ENCODE measurements around the gene TERB1.
A peak's percentile ranks its signal among the peaks of the same experiment; 100 is the strongest.

The TERB1 gene

GRCh38 chr16:66719246-66719645 lies 82.1 kb downstream of the TERB1 start:
- no peak for DNase-seq (ENCODE audit: insufficient read length, low spot score)
- no peak for TF ChIP-seq CTCF (IDR thresholded peaks at IDR 0.05; ENCODE audit: insufficient read depth, missing control alignments)

GRCh38 chr16:66717776-66718175 lies 83.6 kb downstream of the TERB1 start:
- TF ChIP-seq CTCF (IDR thresholded peaks at IDR 0.05; ENCODE audit: insufficient read depth, missing control alignments), result no peak
- no peak for DNase-seq (ENCODE audit: insufficient read length, low spot score)
- no peak for FAIRE-seq

More at GRCh38 chr16:66719246-66719645, 82.1 kb downstream of the TERB1 start:
- FAIRE-seq, result no peak

- no peak for FAIRE-seq
- peak; percentile 39 for TF ChIP-seq CTCF (IDR thresholded peaks at IDR 0.05; ENCODE audit: insufficient read depth, missing control alignments)
- no peak for DNase-seq (ENCODE audit: insufficient read length, low spot score)
These were observed 84.2 kb downstream of the TERB1 start for GRCh38 chr16:66717112-66717675.

- FAIRE-seq (no peak), DNase-seq (ENCODE audit: insufficient read length, low spot score) (no peak)
- TF ChIP-seq CTCF (IDR thresholded peaks at IDR 0.05; ENCODE audit: insufficient read depth, missing control alignments), result no peak
These were observed 86.6 kb downstream of the TERB1 start for GRCh38 chr16:66714654-66715307.

GRCh38 chr16:66714062-66714461 lies 87.3 kb downstream of the TERB1 start:
- DNase-seq (ENCODE audit: insufficient read length, low spot score), result no peak
- FAIRE-seq, result no peak
- TF ChIP-seq CTCF (IDR thresholded peaks at IDR 0.05; ENCODE audit: insufficient read depth, missing control alignments), result no peak

- no peak for TF ChIP-seq CTCF (IDR thresholded peaks at IDR 0.05; ENCODE audit: insufficient read depth, missing control alignments)
- FAIRE-seq, result no peak
- DNase-seq (ENCODE audit: insufficient read length, low spot score), result no peak
These were observed 88.3 kb downstream of the TERB1 start for GRCh38 chr16:66713076-66713475.

- no peak for TF ChIP-seq CTCF (IDR thresholded peaks at IDR 0.05; ENCODE audit: insufficient read depth, missing control alignments)
- DNase-seq (ENCODE audit: insufficient read length, low spot score) (no peak), FAIRE-seq (no peak)
These were observed 88.9 kb downstream of the TERB1 start for GRCh38 chr16:66712512-66712911.

Measured in D721Med (cell line).